Right cardiac atrium (tissue), 5 donors: ENCODE results near the gene FSTL4. TPM values are rescaled to one million over a fixed set of nuclear protein-coding genes. Genes with fewer than 3 reads are reported as not detected.

ENCODE experiments used
- ATAC-seq, 2 donors: fragments of 200-7000 bp; cut with Tn5 transposase; one replicate each; pipeline versions ENCODE4 v1.8.0 to v1.9.1; 2020; ENCODE audit warnings: moderate library complexity in 2 of 2, mild to moderate bottlenecking in 1 of 2
- DNase-seq, 3 donors: peaks; one replicate each; pipeline ENCODE4 v3.0.0-alpha.2; 2020
- H3K27ac ChIP-seq: one replicate; pipeline ENCODE4 v1.5.1; 2013; ENCODE audit warnings: mild to moderate bottlenecking, low read length, control low read depth, moderate library complexity
- H3K27me3 ChIP-seq: one replicate; pipeline ENCODE4 v1.6.1; 2013; ENCODE audit not compliant: control insufficient read depth, insufficient read depth
- H3K4me1 ChIP-seq: one replicate; pipeline ENCODE4 v1.6.1; 2013; ENCODE audit warnings: low read length; ENCODE audit not compliant: control insufficient read depth, insufficient read depth
- H3K4me3 ChIP-seq: one replicate; pipeline ENCODE4 v1.5.1; 2013; ENCODE audit warnings: low read length, control low read depth
- H3K9me3 ChIP-seq: one replicate; pipeline ENCODE4 v1.6.1; 2013; ENCODE audit warnings: low read length; ENCODE audit not compliant: control insufficient read depth
- WGBS: extraction: QIAGEN DNeasy Blood & Tissue Kit; methylation state at CpG from one replicate; pipeline ENCODE4 v1.1.7; 2013; 5-methylcytosine and 5-hydroxymethylcytosine counted together
- intact Hi-C, 4 donors: fragments of 100-400 bp; cut with DNase I; formaldehyde crosslinking; loops; one replicate each; pipeline versions ENCODE4 v1.11.0 to v1.14.0; 2022 to 2023
- polyA plus RNA-seq: library from polyadenylated mRNA; stranded (reverse); fragments of 200-250 nt; gene quantifications from one replicate; pipeline ENCODE4 v1.2.3, GENCODE V29; 2013
- total RNA-seq, 4 donors: library from RNA; stranded (reverse); fragmentation: NEBNext Ultra II Directional; extraction: Animal tissue kit (Norgen Biotek cat#: 25700); gene quantifications; one replicate each; pipeline ENCODE4 v1.2.1, GENCODE V29; 2021
- donor health status: healthy with polysubstance abuse.
- donor health status: DM: no; HTN: yes; CAD: no.
- donor health status: DM: no; HTN: no; CAD: no.
- donor health status: DM: no; HTN: yes; CAD: no; lungs with severe emphysema.
- donor health status: DM: yes; HTN: yes; CAD: no.

FSTL4 gene
- total and polyA plus RNA-seq, 5 donors, result not detected

DNA sequence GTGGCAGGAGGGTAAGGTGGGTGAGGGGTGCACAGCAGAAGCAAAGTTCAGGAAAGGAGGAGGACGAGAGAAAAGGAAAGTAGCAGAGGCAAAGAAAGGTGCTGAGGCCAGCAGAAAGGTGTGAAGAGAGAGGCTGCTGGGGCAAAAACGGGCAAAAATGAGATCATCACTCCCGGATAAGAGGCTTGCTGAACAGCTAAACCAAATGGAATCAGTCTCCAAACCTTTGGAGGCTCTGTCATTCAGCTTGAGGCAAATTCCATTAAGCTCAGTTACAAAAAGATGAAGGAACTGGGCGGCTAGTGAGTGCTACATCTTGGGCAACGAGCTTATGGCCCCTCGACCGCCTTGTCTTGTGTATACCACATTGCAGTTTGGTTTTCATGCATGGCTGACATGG lies 136.4 kb downstream of the FSTL4 start:
- no peak for ATAC-seq
- Histone ChIP-seq H3K4me3 (no peak overlapping the region), H3K9me3 (no peaks in the 10 kb centered on the region), H3K27ac (no peak overlapping the region), H3K4me1 (no peaks in the 10 kb centered on the region), H3K27me3 (no peaks in the 10 kb centered on the region)
- intact Hi-C loops, result no loop called here
- WGBS, result 76% methylated on average over 7 of the region's 7 CpGs
- DNase-seq, result no peak

DNA sequence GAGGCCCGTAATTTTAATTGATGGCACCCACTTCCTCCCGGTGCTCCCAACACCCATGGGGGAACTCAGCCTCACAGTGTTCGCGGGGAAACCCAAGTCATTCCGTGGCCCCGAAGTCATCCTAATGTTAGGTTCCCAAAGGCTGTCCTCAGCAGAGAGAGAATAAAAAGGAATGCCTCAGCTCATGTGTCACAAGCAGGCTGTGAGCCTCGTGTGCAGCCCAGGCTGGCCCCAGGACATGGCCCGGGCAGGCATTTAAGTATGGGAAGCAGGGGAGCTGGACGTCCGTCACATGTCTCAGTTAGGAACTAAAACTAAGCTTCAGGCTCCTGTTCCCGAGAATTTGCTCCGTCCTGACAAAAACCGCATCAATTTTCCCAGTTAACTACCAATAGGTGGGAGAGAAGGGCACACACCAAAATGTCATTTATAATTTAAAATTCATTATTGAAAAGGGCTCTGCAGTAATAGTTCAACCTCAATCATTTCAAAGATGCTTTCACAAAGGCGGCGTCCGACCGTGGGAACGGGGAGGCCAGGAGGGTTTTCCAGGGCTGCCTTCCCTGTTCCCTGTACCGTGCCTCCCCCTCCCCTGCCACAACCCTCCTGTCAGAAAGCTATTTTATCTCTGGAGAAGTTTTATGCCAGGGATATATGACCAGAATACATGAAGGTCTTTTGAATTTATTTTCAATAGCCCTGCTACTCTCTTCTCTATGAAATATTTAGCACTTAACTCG lies 137.3 kb downstream of the FSTL4 start:
- Histone ChIP-seq H3K4me3 (no peak overlapping the region), H3K27me3 (no peaks in the 10 kb centered on the region), H3K4me1 (no peaks in the 10 kb centered on the region), H3K27ac (no peak overlapping the region), H3K9me3 (no peaks in the 10 kb centered on the region)
- ATAC-seq (no peak), DNase-seq (no peak)
- WGBS, result 63% methylated on average over 20 of the region's 20 CpGs
- intact Hi-C loops, result no loop called here

DNA sequence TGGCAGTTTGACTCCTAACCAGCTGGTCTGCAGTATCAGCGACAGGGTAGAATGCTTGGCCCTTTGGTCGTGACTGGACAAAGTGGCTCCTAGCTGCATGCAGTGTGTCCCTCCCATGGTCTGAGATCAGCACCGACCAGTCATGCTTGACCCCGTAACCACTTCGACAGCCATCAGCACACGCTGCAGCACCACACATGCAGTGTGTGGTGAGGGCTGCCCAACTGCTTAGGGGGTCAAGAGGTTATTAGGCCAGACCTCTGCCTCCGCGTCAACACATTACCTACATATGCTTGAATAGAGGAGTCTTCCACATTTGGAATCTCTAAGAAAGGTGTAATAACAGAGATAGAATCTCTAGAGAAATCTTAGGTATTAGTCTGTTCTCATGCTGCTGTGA lies 139.1 kb downstream of the FSTL4 start:
- no peak overlapping the region for H3K4me3 ChIP-seq
- intact Hi-C loops, result no loop called here
- no peaks in the 10 kb centered on the region for H3K4me1 ChIP-seq
- DNase-seq, result no peak
- H3K9me3 ChIP-seq, result no peaks in the 10 kb centered on the region
- H3K27ac ChIP-seq, result no peak overlapping the region
- no peak for ATAC-seq
- WGBS, result 72% methylated on average over 8 of the region's 8 CpGs
- H3K27me3 ChIP-seq, result no peaks in the 10 kb centered on the region

DNA sequence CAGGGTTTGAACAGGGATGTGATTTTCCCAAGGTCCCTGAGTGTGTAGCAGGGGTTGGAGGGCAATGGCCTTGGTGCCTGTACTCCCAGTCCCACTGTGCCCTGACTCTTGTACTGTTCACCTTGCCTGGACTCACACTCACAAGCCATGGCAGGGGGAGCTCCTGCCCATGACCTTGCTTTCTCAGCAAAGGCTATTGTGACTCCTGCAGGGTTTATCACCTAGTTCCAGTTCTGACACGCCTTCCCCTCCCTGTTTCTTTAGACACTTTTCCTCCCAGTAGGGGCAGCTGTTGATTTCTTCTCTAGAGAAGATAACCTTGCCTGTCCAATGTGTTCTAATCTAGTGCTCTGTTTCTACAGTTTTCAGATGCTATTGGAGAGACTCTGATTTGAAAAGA lies 139.5 kb downstream of the FSTL4 start:
- Histone ChIP-seq H3K27ac (no peak overlapping the region), H3K4me3 (no peak overlapping the region), H3K27me3 (no peaks in the 10 kb centered on the region), H3K9me3 (no peaks in the 10 kb centered on the region), H3K4me1 (no peaks in the 10 kb centered on the region)
- ATAC-seq (no peak), DNase-seq (no peak)
- WGBS, result 67% methylated on average over 1 of the region's 1 CpG
- intact Hi-C loops, result no loop called here

DNA sequence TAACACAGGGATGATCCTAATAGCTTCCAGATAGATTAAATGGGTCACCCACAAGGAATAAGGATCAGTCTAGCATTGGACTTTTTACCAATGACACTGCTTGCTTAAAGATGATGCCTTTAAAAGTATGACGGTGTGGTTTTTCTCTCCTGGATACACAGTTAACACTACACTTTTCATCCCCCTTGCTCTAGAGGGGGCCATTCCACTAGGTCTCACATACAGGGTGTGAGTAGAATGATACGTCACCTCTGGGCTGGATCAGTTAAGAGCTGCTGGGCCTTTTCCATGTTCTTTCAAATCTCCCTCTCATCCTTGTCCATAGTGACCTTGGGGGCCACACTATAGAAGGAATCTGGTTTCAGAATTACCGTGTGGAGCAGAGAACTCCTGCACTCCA lies 140.6 kb downstream of the FSTL4 start:
- H3K27me3 ChIP-seq, result no peaks in the 10 kb centered on the region

DNA sequence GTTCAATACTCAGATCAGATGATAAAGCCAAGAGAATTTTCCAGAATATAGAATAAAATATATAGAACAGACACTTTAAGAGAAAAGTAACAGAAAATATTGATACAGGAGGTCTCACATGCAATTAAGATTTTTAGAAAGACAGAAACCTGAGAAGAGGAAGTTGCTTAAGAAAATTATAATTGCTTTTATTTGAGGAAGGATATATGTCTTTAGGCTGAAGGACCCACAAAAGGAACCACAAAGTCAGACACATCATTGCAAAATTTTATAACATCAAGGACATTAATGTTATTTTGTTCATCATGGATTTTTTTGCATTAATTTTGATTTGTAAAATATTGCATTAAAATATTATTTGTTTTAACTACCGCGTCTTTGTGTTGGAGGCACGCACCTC lies 141.5 kb downstream of the FSTL4 start:
- H3K27ac ChIP-seq, result no peak overlapping the region
- 96% methylated on average over 3 of the region's 3 CpGs for WGBS
- intact Hi-C loops, result no loop called here

More for the DNA sequence above, 140.6 kb downstream of the FSTL4 start:
- no peak overlapping the region for H3K4me3 ChIP-seq
- DNase-seq, result no peak
- H3K9me3 ChIP-seq, result no peaks in the 10 kb centered on the region
- no peak overlapping the region for H3K27ac ChIP-seq
- intact Hi-C loops, result no loop called here
- no peaks in the 10 kb centered on the region for H3K4me1 ChIP-seq
- ATAC-seq, result no peak
- 80% methylated on average over 3 of the region's 3 CpGs for WGBS

DNA sequence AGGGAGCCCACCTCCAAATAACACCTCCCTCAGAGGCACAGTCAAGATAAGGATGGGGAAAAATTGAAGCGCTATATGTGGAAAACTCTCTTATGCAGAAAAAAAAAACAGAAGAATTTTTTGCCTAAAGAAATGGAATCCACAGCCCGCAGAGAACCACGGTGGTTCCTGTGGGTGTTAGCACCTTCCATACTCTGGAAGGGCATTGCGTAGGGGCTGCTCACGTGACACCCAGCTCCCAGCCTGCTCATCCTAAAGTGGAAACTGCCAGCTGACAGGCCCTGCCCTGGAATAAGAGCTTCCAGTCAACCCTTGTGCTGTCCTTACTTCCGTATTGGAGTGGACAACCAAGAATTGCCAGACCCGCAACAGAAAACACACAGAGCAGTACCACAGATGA lies 142.5 kb downstream of the FSTL4 start:
- Histone ChIP-seq H3K4me1 (no peaks in the 10 kb centered on the region), H3K4me3 (no peak overlapping the region), H3K27me3 (no peaks in the 10 kb centered on the region), H3K9me3 (no peaks in the 10 kb centered on the region), H3K27ac (no peak overlapping the region)
- no peak for ATAC-seq
- 82% methylated on average over 7 of the region's 7 CpGs for WGBS
- DNase-seq, result no peak
- intact Hi-C loops, result no loop called here

More for the DNA sequence above, 141.5 kb downstream of the FSTL4 start:
- H3K27me3 ChIP-seq, result no peaks in the 10 kb centered on the region
- H3K4me1 ChIP-seq, result no peaks in the 10 kb centered on the region
- DNase-seq, result no peak
- H3K9me3 ChIP-seq, result no peaks in the 10 kb centered on the region
- no peak for ATAC-seq
- H3K4me3 ChIP-seq, result no peak overlapping the region

DNA sequence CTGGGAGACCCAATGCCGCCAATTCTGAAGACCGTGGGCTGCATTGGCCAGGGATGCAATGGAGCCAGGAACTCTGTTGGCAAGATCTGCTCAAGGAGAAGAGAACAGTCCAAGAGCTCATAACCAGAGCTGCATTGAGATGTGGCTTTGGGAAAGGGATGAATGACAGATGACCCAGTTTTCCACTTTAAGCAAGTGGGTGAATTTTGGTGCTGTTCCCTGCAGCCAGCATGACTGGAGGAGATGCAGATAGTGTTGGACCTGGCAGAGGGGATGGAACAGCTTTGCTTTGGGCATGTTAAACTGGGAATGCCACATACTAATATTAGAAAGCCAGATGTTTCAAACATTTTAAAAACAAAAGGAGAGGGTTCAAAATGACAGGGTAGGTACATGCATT lies 143.1 kb downstream of the FSTL4 start:
- 75% methylated on average over 2 of the region's 2 CpGs for WGBS
- no peak for DNase-seq
- Histone ChIP-seq H3K9me3 (no peaks in the 10 kb centered on the region), H3K4me3 (no peak overlapping the region), H3K27ac (no peak overlapping the region), H3K4me1 (no peaks in the 10 kb centered on the region), H3K27me3 (no peaks in the 10 kb centered on the region)
- no peak for ATAC-seq
- intact Hi-C loops, result no loop called here

DNA sequence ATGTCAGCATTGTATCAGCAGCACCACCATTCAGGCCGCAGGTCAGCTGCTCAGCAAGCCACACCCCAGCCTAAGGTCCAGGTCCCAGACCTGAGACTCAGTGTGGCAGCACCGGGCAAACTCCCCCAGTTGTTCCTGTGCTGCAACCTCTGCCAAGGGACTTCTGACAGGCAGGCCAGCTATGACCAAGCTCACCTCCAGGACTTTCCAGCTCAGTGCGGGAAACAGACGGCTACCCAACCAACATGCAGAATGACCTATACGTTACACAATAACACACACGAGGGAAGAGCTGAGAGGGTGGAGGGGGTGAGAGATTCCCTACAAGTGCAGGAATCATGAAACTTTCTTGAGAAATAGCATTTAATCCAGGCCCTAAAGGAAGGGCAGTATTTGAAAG lies 143.7 kb downstream of the FSTL4 start:
- no peaks in the 10 kb centered on the region for H3K27me3 ChIP-seq
- intact Hi-C loops, result no loop called here
- 80% methylated on average over 6 of the region's 6 CpGs for WGBS

DNA sequence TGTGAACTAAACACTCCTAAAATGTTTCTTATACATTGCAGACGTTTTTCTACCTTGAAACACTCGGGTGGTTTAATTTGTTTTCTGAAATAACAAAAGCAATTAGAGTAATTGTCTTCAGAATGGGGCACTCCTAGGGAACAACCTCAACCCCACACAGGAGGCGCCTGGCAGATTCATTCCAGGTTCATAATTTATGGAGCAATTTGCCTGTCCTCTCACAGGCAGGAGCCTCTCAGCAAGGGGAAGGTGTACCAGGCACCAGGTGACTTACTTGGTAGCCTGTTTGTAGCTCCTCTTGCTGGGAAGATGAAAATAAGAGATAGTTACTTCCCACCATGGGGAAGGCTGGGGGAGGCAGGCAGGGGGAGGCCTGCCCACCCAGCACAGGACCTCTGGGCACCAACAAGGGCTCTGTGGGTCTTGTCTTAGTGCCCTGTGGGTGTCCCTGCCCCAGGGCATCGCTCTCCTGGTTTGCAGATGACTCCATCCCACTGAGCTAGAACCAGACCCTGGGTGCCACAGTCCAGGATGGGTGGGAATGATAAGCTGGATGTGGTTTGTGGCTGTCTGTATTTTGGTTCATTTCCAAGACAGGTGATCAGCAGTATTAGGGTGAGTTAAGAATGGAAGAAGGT lies 144.4 kb downstream of the FSTL4 start:
- ATAC-seq (no peak), DNase-seq (no peak)
- H3K9me3 ChIP-seq, result no peaks in the 10 kb centered on the region
- H3K4me3 ChIP-seq, result no peak overlapping the region
- 67% methylated on average over 4 of the region's 4 CpGs for WGBS
- H3K27me3 ChIP-seq, result no peaks in the 10 kb centered on the region
- H3K4me1 ChIP-seq, result no peaks in the 10 kb centered on the region
- H3K27ac ChIP-seq, result no peak overlapping the region
- intact Hi-C loops, result no loop called here

More for the DNA sequence above, 143.7 kb downstream of the FSTL4 start:
- no peaks in the 10 kb centered on the region for H3K9me3 ChIP-seq
- no peak overlapping the region for H3K27ac ChIP-seq
- no peaks in the 10 kb centered on the region for H3K4me1 ChIP-seq
- no peak overlapping the region for H3K4me3 ChIP-seq
- ATAC-seq (no peak), DNase-seq (no peak)

DNA sequence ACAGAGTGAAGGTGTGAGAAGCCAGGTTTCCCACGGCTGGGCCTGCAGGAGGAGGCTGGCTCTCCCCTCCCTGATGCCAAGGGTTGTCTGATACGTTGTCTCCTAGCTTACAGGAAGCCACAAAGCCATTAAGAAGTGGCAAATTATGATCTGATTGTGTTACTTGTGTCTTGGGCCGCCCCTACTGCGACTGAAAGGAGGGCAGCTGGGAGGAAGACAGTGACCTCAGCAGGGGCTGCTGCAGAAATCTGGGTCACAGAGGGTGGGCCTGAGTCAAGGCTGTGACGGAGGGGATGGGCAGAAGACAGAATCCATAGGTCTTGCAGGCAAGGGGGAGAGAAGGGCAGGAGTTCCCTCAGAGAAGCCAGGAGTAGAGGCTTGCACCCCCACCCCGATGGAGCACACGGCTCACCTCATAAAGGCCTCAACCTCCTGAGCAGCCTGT lies 145.0 kb downstream of the FSTL4 start:
- Histone ChIP-seq H3K4me3 (no peak overlapping the region), H3K9me3 (no peaks in the 10 kb centered on the region), H3K27me3 (no peaks in the 10 kb centered on the region), H3K27ac (no peak overlapping the region), H3K4me1 (no peaks in the 10 kb centered on the region)
- ATAC-seq (no peak), DNase-seq (no peak)
- 58% methylated on average over 7 of the region's 7 CpGs for WGBS
- intact Hi-C loops, result no loop called here
